ENCODE data around the gene SYMPK. TPM values are rescaled to one million over a fixed set of nuclear protein-coding genes. Genes with fewer than 3 reads are reported as not detected.
"Not testable (repeated sequence)": the region's sequence is repeated elsewhere in the genome, so short reads cannot be mapped to it uniquely, and the experiment has no call there.

The SYMPK gene
- total RNA-seq, 3 donors from 2014 or later, result 94.1 to 108 (median 106) TPM

- H3K4me3 Mint-ChIP-seq, result no peak overlapping the region
- no peaks in the 10 kb centered on the region for H3K9me3 Mint-ChIP-seq
- peaks cover 25% of the 10 kb centered on the region for H3K27me3 Mint-ChIP-seq (ENCODE audit: low read depth)
- H3K36me3 Mint-ChIP-seq (ENCODE audit: insufficient read depth), result no peaks in the 10 kb centered on the region
- no peak for DNase-seq
- peaks cover 4% of the 10 kb centered on the region for H3K4me1 Mint-ChIP-seq (ENCODE audit: low read depth)
- ATAC-seq, result peak in 1 of 2 donors; percentile 15
Measured at GRCh38 chr19:45800070-45800553, 62.8 kb downstream of the SYMPK start.

- H3K4me1 Mint-ChIP-seq (ENCODE audit: low read depth); H3K9me3 Mint-ChIP-seq; DNase-seq; H3K36me3 Mint-ChIP-seq (ENCODE audit: insufficient read depth); ATAC-seq; H3K4me3 Mint-ChIP-seq: not testable (repeated sequence)
- peaks cover 30% of the 10 kb centered on the region for H3K27me3 Mint-ChIP-seq (ENCODE audit: low read depth)
Measured at GRCh38 chr19:45799541-45799940, 63.4 kb downstream of the SYMPK start.

GRCh38 chr19:45798995-45799517 is 63.9 kb downstream of the SYMPK start:
- Mint-ChIP-seq H3K4me3 (no peak overlapping the region), H3K4me1 (ENCODE audit: low read depth) (peaks cover 5% of the 10 kb centered on the region), H3K9me3 (no peaks in the 10 kb centered on the region), H3K27me3 (ENCODE audit: low read depth) (peaks cover 30% of the 10 kb centered on the region), H3K36me3 (ENCODE audit: insufficient read depth) (no peaks in the 10 kb centered on the region)
- ATAC-seq, result peak; percentile 81 to 82
- peak; percentile 63 for DNase-seq

- Mint-ChIP-seq H3K4me1 (ENCODE audit: low read depth) (peaks cover 36% of the 10 kb centered on the region), H3K9me3 (no peaks in the 10 kb centered on the region), H3K4me3 (no peak overlapping the region), H3K27me3 (ENCODE audit: low read depth) (peaks cover 27% of the 10 kb centered on the region), H3K36me3 (ENCODE audit: insufficient read depth) (peaks cover 2% of the 10 kb centered on the region)
- ATAC-seq, result no peak
- no peak for DNase-seq
Measured at GRCh38 chr19:45794627-45795026, 68.3 kb downstream of the SYMPK start.

GRCh38 chr19:45793876-45794275 is 69.1 kb downstream of the SYMPK start:
- Mint-ChIP-seq H3K9me3 (no peaks in the 10 kb centered on the region), H3K4me1 (ENCODE audit: low read depth) (peaks cover 32% of the 10 kb centered on the region), H3K4me3 (peak overlapping the region; percentile 37), H3K36me3 (ENCODE audit: insufficient read depth) (peaks cover 7% of the 10 kb centered on the region), H3K27me3 (ENCODE audit: low read depth) (peaks cover 23% of the 10 kb centered on the region)
- no peak for DNase-seq
- ATAC-seq, result no peak

GRCh38 chr19:45793178-45793564 is 69.8 kb downstream of the SYMPK start:
- Mint-ChIP-seq H3K36me3 (ENCODE audit: insufficient read depth) (peaks cover 14% of the 10 kb centered on the region), H3K27me3 (ENCODE audit: low read depth) (peaks cover 22% of the 10 kb centered on the region), H3K9me3 (no peaks in the 10 kb centered on the region), H3K4me1 (ENCODE audit: low read depth) (peaks cover 31% of the 10 kb centered on the region), H3K4me3 (peak overlapping the region; percentile 78)
- no peak for DNase-seq
- no peak for ATAC-seq

GRCh38 chr19:45792470-45793177 is 70.3 kb downstream of the SYMPK start, which contains the start of gene DMWD:
Gene DMWD, minus strand, starts transcription at chr19:45792845. Its CDS starts 89 bp downstream, at chr19:45792756.
- ATAC-seq, result peak; percentile 93 to 94
- Mint-ChIP-seq H3K36me3 (ENCODE audit: insufficient read depth) (peaks cover 17% of the 10 kb centered on the region), H3K9me3 (no peaks in the 10 kb centered on the region), H3K4me1 (ENCODE audit: low read depth) (peaks cover 31% of the 10 kb centered on the region), H3K4me3 (peak within 1 kb of the TSS; percentile 94), H3K27me3 (ENCODE audit: low read depth) (peaks cover 17% of the 10 kb centered on the region)
- DNase-seq, result peak; percentile 100

GRCh38 chr19:45791744-45792469 is 71.0 kb downstream of the SYMPK start:
- H3K4me3 Mint-ChIP-seq, result peak overlapping the region; percentile 94
- peaks cover 31% of the 10 kb centered on the region for H3K4me1 Mint-ChIP-seq (ENCODE audit: low read depth)
- H3K36me3 Mint-ChIP-seq (ENCODE audit: insufficient read depth), result peaks cover 20% of the 10 kb centered on the region
- peak; percentile 9 to 39 for ATAC-seq
- H3K27me3 Mint-ChIP-seq (ENCODE audit: low read depth), result peaks cover 17% of the 10 kb centered on the region
- no peak for DNase-seq
- H3K9me3 Mint-ChIP-seq, result no peaks in the 10 kb centered on the region

GRCh38 chr19:45790942-45791341 is 72.0 kb downstream of the SYMPK start:
- Mint-ChIP-seq H3K9me3 (no peaks in the 10 kb centered on the region), H3K36me3 (ENCODE audit: insufficient read depth) (peaks cover 27% of the 10 kb centered on the region), H3K4me1 (ENCODE audit: low read depth) (peaks cover 31% of the 10 kb centered on the region), H3K4me3 (peak overlapping the region; percentile 94), H3K27me3 (ENCODE audit: low read depth) (peaks cover 14% of the 10 kb centered on the region)
- no peak for DNase-seq
- ATAC-seq, result no peak

GRCh38 chr19:45789035-45789786 is 73.7 kb downstream of the SYMPK start:
- no peak for ATAC-seq
- DNase-seq, result no peak
- H3K27me3 Mint-ChIP-seq (ENCODE audit: low read depth), result peaks cover 7% of the 10 kb centered on the region
- peaks cover 31% of the 10 kb centered on the region for H3K36me3 Mint-ChIP-seq (ENCODE audit: insufficient read depth)
- H3K4me3 Mint-ChIP-seq, result no peak overlapping the region
- no peaks in the 10 kb centered on the region for H3K9me3 Mint-ChIP-seq
- peaks cover 31% of the 10 kb centered on the region for H3K4me1 Mint-ChIP-seq (ENCODE audit: low read depth)

GRCh38 chr19:45786533-45786894 is 76.4 kb downstream of the SYMPK start:
- Mint-ChIP-seq H3K4me1 (ENCODE audit: low read depth) (peaks cover 12% of the 10 kb centered on the region), H3K4me3 (no peak overlapping the region), H3K9me3 (no peaks in the 10 kb centered on the region), H3K36me3 (ENCODE audit: insufficient read depth) (peaks cover 33% of the 10 kb centered on the region), H3K27me3 (ENCODE audit: low read depth) (peaks cover 3% of the 10 kb centered on the region)
- no peak for DNase-seq
- ATAC-seq, result no peak

GRCh38 chr19:45785781-45786532 is 77.0 kb downstream of the SYMPK start:
- Mint-ChIP-seq H3K9me3 (no peaks in the 10 kb centered on the region), H3K4me3 (no peak overlapping the region), H3K36me3 (ENCODE audit: insufficient read depth) (peaks cover 33% of the 10 kb centered on the region), H3K27me3 (ENCODE audit: low read depth) (peaks cover 6% of the 10 kb centered on the region), H3K4me1 (ENCODE audit: low read depth) (peaks cover 6% of the 10 kb centered on the region)
- no peak for ATAC-seq
- no peak for DNase-seq

- Mint-ChIP-seq H3K36me3 (ENCODE audit: insufficient read depth) (peaks cover 31% of the 10 kb centered on the region), H3K9me3 (no peaks in the 10 kb centered on the region), H3K4me3 (no peak overlapping the region), H3K4me1 (ENCODE audit: low read depth) (no peaks in the 10 kb centered on the region), H3K27me3 (ENCODE audit: low read depth) (peaks cover 12% of the 10 kb centered on the region)
- ATAC-seq (no peak), DNase-seq (no peak)
Measured at GRCh38 chr19:45785097-45785496, 77.8 kb downstream of the SYMPK start.
